Astrocyte of the spinal cord (primary cell): ENCODE measurements around the gene UNC5B.

Experiments used
- DNase-seq: peaks from one replicate; pipeline ENCODE4 v3.0.0; 2011; ENCODE audit warnings: low read depth, low spot score
- H3K4me3 ChIP-seq: 2 replicates; pipeline ENCODE4 v1.5.1; 2011; ENCODE audit warnings: low read depth, mild to moderate bottlenecking, low read length, moderate library complexity
- CTCF ChIP-seq: IDR thresholded peaks from 2 replicates; pipeline ENCODE4 v1.5.1; 2012; ENCODE audit warnings: low read depth, mild to moderate bottlenecking, low read length, inconsistent platforms
- in situ Hi-C: cut with HindIII; loops from 2 replicates; pipeline ENCODE4 v1.10.0; 2017; ENCODE audit warnings: low sequenced_read_pairs

The UNC5B gene

GRCh38 chr10:71337219-71337701 lies 124.9 kb downstream of the UNC5B start:
- no peak for TF ChIP-seq CTCF
- no peak overlapping the region for H3K4me3 ChIP-seq
- no peak for DNase-seq
- in situ Hi-C loops, result no loop called here

- no peak overlapping the region for H3K4me3 ChIP-seq
- TF ChIP-seq CTCF, result no peak
- no peak for DNase-seq
- in situ Hi-C loops, result no loop called here
Measured at GRCh38 chr10:71338728-71339495, 126.5 kb downstream of the UNC5B start.

GRCh38 chr10:71339796-71340589 lies 127.6 kb downstream of the UNC5B start:
- TF ChIP-seq CTCF, result no peak
- no peak overlapping the region for H3K4me3 ChIP-seq
- no peak for DNase-seq
- in situ Hi-C loops, result no loop called here

- DNase-seq, result no peak
- no peak for TF ChIP-seq CTCF
- in situ Hi-C loops, result no loop called here
- H3K4me3 ChIP-seq, result no peak overlapping the region
Measured at GRCh38 chr10:71342573-71343391, 130.4 kb downstream of the UNC5B start.

- DNase-seq, result peak; percentile 5
- no peak overlapping the region for H3K4me3 ChIP-seq
- in situ Hi-C loops, result no loop called here
- TF ChIP-seq CTCF, result no peak
Measured at GRCh38 chr10:71343392-71343773, 131.0 kb downstream of the UNC5B start.
